Immature natural killer cell (primary cell): ENCODE measurements around the gene MTMR10. TPM values are rescaled to one million over a fixed set of nuclear protein-coding genes. Genes with fewer than 3 reads are reported as not detected.
A peak's percentile ranks its signal among the peaks of the same experiment; 100 is the strongest.

Experiments used
- DNase-seq, 3 donors: peaks; one replicate each; pipeline ENCODE4 v3.0.0; 2022; ENCODE audit warnings: mixed read lengths in 1 of 3
- H3K27ac Mint-ChIP-seq, 6 donors: one replicate each; pipeline ENCODE4 v1.8.0; 2020; ENCODE audit warnings: mixed read lengths in 6 of 6, mild to moderate bottlenecking in 5 of 6, inconsistent platforms in 4 of 6, moderate library complexity in 3 of 6
- H3K27me3 Mint-ChIP-seq, 3 donors: one replicate each; pipeline ENCODE4 v1.8.0; 2020 to 2021; ENCODE audit warnings: low read depth in 3 of 3, mild to moderate bottlenecking in 3 of 3, mixed read lengths in 3 of 3, moderate library complexity in 3 of 3, inconsistent platforms in 1 of 3
- H3K36me3 Mint-ChIP-seq, 3 donors: one replicate each; pipeline ENCODE4 v1.8.0; 2020; ENCODE audit warnings: mixed read lengths in 3 of 3, inconsistent platforms in 2 of 3, mild to moderate bottlenecking in 2 of 3
- H3K4me1 Mint-ChIP-seq, 2 donors: one replicate each; pipeline ENCODE4 v1.8.0; 2020; ENCODE audit warnings: inconsistent platforms in 2 of 2, mild to moderate bottlenecking in 2 of 2, mixed read lengths in 2 of 2, moderate library complexity in 1 of 2
- H3K4me3 Mint-ChIP-seq, 5 donors: one replicate each; pipeline ENCODE4 v1.8.0; 2020; ENCODE audit warnings: mild to moderate bottlenecking in 5 of 5, mixed read lengths in 5 of 5, inconsistent platforms in 3 of 5, moderate library complexity in 3 of 5
- H3K9me3 Mint-ChIP-seq, 6 donors: one replicate each; pipeline ENCODE4 v1.8.0; 2020; ENCODE audit warnings: mild to moderate bottlenecking in 6 of 6, mixed read lengths in 6 of 6, inconsistent platforms in 4 of 6, moderate library complexity in 3 of 6
- polyA plus RNA-seq, 3 donors: library from polyadenylated mRNA; unstranded; fragments of 300-500 nt; fragmentation: Illumina TruSeq; gene quantifications; one replicate each; pipeline ENCODE4 v1.2.3, GENCODE V29; 2021

Gene MTMR10
- polyA plus RNA-seq, 3 donors from 2014 or later: 3.3 to 10.7 (median 4.0) TPM

DNA sequence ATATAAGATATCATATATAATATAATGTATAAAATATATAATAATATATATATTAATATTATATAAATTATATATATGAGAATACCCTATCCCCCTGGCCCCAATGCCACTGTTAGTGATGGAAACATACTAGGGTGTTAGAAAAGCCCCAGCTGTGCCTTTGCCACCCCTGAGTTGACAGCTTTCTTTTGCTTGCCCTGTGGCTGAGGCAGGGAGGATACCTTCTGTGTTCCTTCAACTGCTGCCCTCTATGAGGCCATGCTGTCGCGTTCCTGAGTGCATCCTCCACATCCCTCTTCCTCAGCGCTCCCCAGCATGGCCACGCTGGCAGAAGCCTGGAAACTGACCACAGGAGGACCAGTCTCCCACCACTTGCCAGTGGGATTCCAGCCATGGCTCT is 61.4 kb downstream of the MTMR10 start:
- no peaks in the 10 kb centered on the region for H3K4me1 Mint-ChIP-seq
- H3K4me3 Mint-ChIP-seq: no peak overlapping the region
- no peaks in the 10 kb centered on the region for H3K9me3 Mint-ChIP-seq
- H3K36me3 Mint-ChIP-seq: peaks cover 9 to 34% (median 16%) of the 10 kb centered on the region in 3 donors
- H3K27me3 Mint-ChIP-seq: peaks cover 0 to 2% (median 0%) of the 10 kb centered on the region in 3 donors
- no peak for DNase-seq
- no peak overlapping the region for H3K27ac Mint-ChIP-seq

DNA sequence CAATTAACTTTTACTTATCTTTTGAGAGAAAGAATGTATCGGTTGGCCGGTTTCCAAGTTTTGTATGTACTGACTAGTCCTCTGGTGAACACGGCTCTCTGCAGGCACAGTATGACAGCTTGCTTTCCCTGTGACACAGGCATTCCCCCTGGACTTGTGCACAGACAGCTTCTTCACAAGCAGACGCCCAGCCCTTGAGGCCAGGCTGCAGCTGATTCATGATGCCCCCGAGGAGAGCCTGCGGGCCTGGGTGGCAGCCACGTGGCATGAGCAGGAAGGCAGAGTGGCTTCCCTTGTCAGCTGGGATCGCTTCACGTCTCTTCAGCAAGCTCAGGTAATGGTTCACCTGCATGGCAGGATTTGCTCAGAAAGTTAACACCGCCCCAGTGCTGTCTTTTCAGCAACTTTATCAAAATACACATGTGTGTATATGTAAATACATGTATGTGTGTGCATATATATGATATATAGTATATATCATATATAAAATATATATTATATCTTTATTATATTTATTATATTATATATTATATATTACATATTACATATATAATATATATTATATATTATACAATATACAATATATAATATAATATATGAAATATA is 62.3 kb downstream of the MTMR10 start:
- H3K27ac Mint-ChIP-seq: no peak overlapping the region
- H3K36me3 Mint-ChIP-seq: peaks cover 8 to 34% (median 16%) of the 10 kb centered on the region in 3 donors
- no peak for DNase-seq
- H3K9me3 Mint-ChIP-seq: no peaks in the 10 kb centered on the region
- no peak overlapping the region for H3K4me3 Mint-ChIP-seq
- peaks cover 0 to 2% (median 0%) of the 10 kb centered on the region in 3 donors for H3K27me3 Mint-ChIP-seq
- H3K4me1 Mint-ChIP-seq: no peaks in the 10 kb centered on the region

DNA sequence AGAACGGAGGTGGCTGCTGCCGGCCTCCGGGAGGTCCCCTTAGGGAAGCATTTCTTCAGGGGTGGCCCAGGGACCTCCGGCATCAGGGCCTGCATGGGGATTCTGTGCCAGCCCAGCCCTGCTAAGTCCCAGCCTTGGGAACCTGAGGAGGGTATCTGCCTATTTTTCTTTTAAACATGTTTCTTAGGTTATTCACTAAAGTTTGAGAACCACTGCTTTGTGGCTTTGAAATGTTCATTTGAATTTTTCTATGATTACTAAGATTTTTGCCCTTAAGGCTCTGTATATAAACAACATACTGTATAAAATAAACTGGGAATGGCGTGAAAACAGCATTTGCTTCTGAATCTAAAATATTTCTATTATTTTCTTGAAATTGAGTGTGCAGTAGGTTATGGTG is 63.4 kb downstream of the MTMR10 start:
- H3K36me3 Mint-ChIP-seq: peaks cover 4 to 38% (median 23%) of the 10 kb centered on the region in 3 donors
- no peaks in the 10 kb centered on the region for H3K4me1 Mint-ChIP-seq
- no peak for DNase-seq
- H3K4me3 Mint-ChIP-seq: no peak overlapping the region
- H3K27ac Mint-ChIP-seq: no peak overlapping the region
- no peaks in the 10 kb centered on the region for H3K9me3 Mint-ChIP-seq
- H3K27me3 Mint-ChIP-seq: peaks cover 0 to 2% (median 0%) of the 10 kb centered on the region in 3 donors

DNA sequence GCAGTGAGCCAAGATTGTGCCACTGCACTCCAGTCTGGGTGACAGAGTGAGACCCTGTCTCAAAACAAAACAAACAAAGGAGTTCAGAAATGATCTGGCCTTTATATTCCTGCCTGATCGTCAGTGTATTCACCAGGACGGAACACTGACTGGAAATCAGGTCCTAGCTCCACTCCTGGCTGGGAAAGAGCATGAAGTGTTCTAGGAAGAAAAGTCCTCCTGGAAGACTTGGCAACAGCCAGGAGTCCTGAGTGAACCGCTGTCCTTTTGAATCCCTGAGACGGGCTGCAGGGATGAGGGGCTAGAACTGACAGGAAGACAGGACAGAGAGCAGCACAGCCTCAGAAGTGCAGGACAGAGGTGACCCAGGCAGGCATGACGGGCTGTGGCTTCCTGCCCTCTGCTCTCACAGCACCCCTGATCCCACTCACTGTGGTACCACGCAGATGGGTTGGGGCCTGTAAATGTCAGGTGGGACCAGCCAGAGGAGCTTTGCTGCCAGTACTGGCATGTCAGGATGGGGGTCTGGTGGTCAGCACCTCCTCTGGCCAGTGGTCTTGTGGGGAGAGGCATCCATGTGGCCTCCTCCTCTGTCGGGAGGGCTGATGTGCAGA is 64.2 kb downstream of the MTMR10 start:
- DNase-seq: no peak
- H3K36me3 Mint-ChIP-seq: peaks cover 8 to 47% (median 25%) of the 10 kb centered on the region in 3 donors
- H3K9me3 Mint-ChIP-seq: no peaks in the 10 kb centered on the region
- H3K27me3 Mint-ChIP-seq: peaks cover 0 to 2% (median 0%) of the 10 kb centered on the region in 3 donors
- H3K4me3 Mint-ChIP-seq: no peak overlapping the region
- peak overlapping the region in 1 of 6 donors; percentile 56 for H3K27ac Mint-ChIP-seq
- no peaks in the 10 kb centered on the region for H3K4me1 Mint-ChIP-seq

DNA sequence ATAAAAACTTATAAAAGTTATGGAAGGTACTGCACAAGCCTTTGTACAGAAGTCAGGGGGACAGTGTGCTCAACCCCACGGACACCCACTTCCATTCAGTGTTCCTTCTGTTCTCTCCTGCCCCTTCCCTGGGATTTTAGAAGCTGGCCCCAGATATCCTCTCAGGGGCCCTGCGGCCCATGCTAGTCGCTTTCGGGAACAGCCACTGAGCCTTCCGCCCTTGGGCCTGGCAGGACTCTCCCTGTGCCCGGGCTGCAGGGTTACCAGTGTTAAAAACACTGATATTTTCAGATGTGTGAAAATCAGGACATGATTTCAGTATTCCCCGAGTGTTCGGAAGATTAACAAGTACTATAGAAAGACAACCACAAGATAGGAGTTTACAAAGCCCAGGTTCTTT is 65.3 kb downstream of the MTMR10 start:
- Mint-ChIP-seq H3K4me1 (no peaks in the 10 kb centered on the region), H3K4me3 (no peak overlapping the region), H3K9me3 (no peaks in the 10 kb centered on the region), H3K27me3 (peaks cover 0 to 2% (median 0%) of the 10 kb centered on the region in 3 donors), H3K36me3 (peaks cover 13 to 50% (median 26%) of the 10 kb centered on the region in 3 donors), H3K27ac (peak overlapping the region in 1 of 6 donors; percentile 38)
- DNase-seq: no peak

DNA sequence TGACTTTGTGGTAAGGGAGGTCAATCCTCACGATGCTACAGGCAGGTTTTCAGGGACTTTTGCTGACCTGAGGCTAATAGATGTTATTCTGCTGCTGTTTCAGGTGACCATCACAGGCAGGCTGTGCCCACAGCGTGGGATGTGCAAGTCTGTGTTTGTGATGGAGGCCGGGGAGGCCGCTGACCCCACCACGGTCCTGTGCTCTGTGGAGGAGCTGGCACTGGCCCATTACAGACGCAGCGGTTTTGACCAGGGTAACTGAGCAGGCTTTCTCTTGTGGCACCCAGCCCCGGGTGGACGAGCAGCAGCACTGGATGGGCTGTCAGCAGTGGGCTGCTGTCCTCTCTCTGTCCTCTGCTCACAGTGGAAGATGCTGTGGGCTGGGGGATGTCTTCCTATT is 65.7 kb downstream of the MTMR10 start:
- Mint-ChIP-seq H3K4me3 (no peak overlapping the region), H3K27ac (no peak overlapping the region), H3K36me3 (peaks cover 14 to 52% (median 26%) of the 10 kb centered on the region in 3 donors), H3K27me3 (peaks cover 0 to 4% (median 0%) of the 10 kb centered on the region in 3 donors), H3K4me1 (no peaks in the 10 kb centered on the region), H3K9me3 (no peaks in the 10 kb centered on the region)
- no peak for DNase-seq

DNA sequence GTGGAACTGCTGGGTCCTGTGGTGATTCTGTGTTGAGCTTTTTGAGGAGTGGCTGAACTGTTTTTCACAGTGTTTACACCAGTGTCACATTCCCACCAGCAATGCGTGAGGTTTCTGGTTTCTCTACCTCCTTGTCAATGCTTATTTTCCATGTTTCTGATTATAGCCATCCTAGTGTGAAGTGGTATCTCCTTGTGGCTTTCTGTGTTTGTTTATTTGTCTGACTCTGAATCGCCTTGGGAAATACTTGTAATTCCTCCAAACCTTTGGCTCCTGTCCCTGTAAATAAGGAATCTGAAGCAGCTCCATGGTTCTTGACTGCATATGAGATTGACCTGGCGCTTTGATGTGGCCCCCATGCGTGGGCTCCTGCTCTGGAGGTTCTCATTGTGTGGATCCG is 67.1 kb downstream of the MTMR10 start:
- peaks cover 0 to 4% (median 0%) of the 10 kb centered on the region in 3 donors for H3K27me3 Mint-ChIP-seq
- no peak overlapping the region for H3K4me3 Mint-ChIP-seq
- H3K4me1 Mint-ChIP-seq: no peaks in the 10 kb centered on the region
- no peak for DNase-seq
- H3K36me3 Mint-ChIP-seq: peaks cover 14 to 48% (median 25%) of the 10 kb centered on the region in 3 donors
- H3K27ac Mint-ChIP-seq: no peak overlapping the region
- H3K9me3 Mint-ChIP-seq: no peaks in the 10 kb centered on the region

DNA sequence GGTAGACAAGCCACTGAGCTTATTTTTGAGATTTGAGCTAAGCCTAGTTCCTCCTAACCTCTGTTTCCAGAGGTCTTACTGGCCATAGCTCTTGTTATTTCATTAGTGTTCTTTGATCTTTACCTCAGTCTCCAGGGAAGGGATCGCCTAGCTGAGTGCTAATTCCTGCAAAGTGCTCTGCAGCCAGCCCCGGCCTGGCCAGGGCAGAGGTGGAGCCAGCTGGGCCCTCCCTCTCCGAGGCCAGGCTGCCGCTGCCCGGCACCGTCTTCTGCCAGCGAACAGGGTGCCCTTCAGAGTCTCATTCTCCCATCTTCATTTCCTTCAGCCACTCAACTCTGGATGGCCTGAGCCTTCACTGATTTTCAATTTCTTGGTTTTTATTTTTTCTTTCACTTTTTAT is 68.0 kb downstream of the MTMR10 start:
- no peak overlapping the region for H3K4me3 Mint-ChIP-seq
- peaks cover 0 to 4% (median 0%) of the 10 kb centered on the region in 3 donors for H3K27me3 Mint-ChIP-seq
- H3K27ac Mint-ChIP-seq: no peak overlapping the region
- DNase-seq: no peak
- H3K4me1 Mint-ChIP-seq: no peaks in the 10 kb centered on the region
- H3K9me3 Mint-ChIP-seq: no peaks in the 10 kb centered on the region
- H3K36me3 Mint-ChIP-seq: peaks cover 15 to 44% (median 21%) of the 10 kb centered on the region in 3 donors

DNA sequence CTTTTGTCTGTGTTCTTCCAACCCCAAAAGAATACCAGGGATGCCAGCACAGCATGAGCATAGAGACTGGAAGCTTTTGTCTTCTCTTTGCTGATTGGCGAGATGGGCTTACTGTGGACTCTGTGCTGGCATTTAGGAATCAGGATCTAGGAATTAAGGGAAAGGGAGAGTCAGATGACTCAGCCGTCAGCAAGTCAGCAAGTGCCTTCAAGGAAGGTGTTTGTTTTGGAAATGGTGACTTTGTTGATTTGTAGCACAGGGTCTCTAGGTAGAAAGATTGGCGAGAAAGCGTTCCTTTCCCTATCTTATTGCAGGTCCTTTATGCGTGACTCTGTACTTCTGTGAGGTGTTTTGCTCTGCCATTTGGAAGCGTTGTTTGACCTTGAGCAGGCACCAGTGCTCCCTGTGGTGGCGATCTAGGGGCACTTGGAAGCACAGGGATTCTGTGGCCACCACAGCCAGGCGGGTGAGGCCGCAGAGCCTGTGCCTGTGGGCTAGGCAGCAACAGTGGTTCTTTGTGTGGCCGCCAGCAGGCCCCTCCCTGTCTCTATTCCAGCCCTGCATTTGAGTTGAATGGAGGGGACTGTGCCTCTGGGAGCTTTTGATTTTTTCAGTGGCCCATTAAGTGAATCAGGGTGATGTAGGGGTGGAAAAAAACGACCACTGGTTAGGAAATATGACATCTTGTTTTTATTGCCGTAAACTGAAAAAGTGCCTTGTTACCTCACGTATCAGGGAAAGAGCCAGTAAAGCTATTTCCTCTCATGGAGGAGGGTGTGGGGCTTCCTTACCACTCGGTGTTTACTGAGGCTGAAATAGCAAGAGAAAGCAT is 68.7 kb downstream of the MTMR10 start:
- DNase-seq: no peak
- H3K4me1 Mint-ChIP-seq: no peaks in the 10 kb centered on the region
- H3K9me3 Mint-ChIP-seq: no peaks in the 10 kb centered on the region
- peak overlapping the region in 1 of 6 donors; percentile 46 for H3K27ac Mint-ChIP-seq
- peaks cover 0 to 4% (median 0%) of the 10 kb centered on the region in 3 donors for H3K27me3 Mint-ChIP-seq
- H3K36me3 Mint-ChIP-seq: peaks cover 17 to 44% (median 21%) of the 10 kb centered on the region in 3 donors
- no peak overlapping the region for H3K4me3 Mint-ChIP-seq

DNA sequence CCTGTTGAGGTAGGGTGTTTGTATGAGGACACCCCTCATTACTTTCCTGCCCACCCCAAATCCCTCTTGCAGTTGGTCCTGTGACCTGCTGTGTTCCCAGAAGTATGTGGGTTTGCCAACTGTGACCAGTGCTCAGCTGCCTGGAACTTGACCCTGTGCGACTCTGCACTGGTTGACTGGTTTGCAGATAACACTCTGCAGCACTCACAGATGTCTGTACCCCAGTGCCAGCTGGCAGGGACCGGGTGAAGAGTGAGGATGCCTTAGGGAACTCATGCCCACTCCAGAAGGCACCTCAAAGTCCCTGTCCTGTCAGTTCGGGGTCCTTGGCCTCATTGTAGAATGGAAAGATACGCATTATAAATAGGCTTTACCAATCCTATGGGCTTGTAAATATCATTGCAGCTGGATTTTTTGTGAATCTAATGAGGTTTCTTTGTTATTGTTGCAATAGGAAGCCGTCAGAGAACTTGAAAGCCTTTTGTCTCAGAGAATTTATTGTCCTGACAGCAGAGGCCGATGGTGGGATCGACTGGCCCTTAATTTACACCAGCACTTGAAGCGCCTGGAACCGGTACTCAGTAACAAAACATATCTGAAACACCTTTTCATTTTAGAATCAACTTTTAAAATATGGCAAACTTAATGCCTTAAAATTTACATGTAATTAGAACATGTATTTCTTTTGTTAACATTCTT is 69.5 kb downstream of the MTMR10 start:
- Mint-ChIP-seq H3K4me1 (no peaks in the 10 kb centered on the region), H3K27ac (no peak overlapping the region), H3K27me3 (peaks cover 0 to 2% (median 0%) of the 10 kb centered on the region in 3 donors), H3K4me3 (no peak overlapping the region), H3K9me3 (no peaks in the 10 kb centered on the region), H3K36me3 (peaks cover 17 to 47% (median 24%) of the 10 kb centered on the region in 3 donors)
- DNase-seq: no peak

DNA sequence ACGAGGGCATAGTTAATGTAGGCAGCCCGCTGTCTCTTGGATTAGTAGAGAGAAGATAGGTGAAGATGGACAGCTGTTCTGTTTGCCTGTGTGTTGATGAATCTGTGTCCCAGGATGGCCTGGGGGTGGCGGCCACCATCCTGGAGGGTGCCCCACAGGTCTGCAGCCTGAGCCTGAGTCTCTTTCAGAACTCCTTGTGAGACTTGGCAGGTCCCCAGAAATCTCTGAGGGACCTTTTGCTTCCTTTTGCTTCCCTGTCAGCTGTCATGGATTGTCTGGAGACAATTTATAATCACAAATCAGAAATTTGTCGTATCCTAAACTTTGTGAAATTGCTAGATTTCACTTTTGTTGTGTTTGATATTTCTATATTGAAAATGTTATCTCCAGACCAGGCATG is 70.3 kb downstream of the MTMR10 start:
- H3K4me3 Mint-ChIP-seq: no peak overlapping the region
- no peaks in the 10 kb centered on the region for H3K9me3 Mint-ChIP-seq
- peaks cover 20 to 45% (median 21%) of the 10 kb centered on the region in 3 donors for H3K36me3 Mint-ChIP-seq
- no peak for DNase-seq
- no peak overlapping the region for H3K27ac Mint-ChIP-seq
- no peaks in the 10 kb centered on the region for H3K4me1 Mint-ChIP-seq
- H3K27me3 Mint-ChIP-seq: peaks cover 0 to 2% (median 2%) of the 10 kb centered on the region in 3 donors

DNA sequence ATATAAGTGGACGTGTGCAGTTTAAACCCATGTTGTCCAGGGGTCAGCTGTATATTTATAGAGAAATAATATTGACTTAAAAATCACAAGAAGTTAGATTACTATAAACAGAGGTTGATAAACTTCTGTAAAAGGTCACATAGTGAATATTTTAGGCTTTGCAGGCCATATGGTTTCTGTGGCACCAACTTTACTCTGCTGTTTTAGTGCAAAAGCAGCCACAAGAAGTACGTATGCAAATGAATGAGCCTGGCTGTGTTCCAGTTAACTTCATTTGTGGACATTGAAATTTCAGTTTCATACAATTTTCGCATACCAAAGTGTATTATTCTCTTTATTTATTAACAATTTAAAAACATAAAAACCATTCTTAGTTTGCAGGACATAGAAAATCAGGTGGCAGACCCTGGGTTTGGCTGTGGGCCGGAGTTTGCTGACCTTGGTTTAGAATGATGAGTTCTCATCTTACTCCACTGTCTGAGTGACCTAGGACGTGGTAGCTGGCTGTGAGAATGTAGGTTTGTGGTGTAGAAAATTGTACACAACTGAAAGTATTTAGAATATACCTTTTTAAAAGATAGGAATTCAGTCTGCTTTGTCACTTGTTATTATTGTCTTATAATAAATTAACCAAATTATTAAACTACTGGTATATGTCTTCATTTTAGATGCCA is 71.4 kb downstream of the MTMR10 start:
- Mint-ChIP-seq H3K9me3 (no peaks in the 10 kb centered on the region), H3K36me3 (peaks cover 19 to 45% (median 21%) of the 10 kb centered on the region in 3 donors), H3K4me1 (no peaks in the 10 kb centered on the region), H3K27ac (no peak overlapping the region), H3K4me3 (no peak overlapping the region), H3K27me3 (peaks cover 0 to 2% (median 2%) of the 10 kb centered on the region in 3 donors)
- DNase-seq: no peak

DNA sequence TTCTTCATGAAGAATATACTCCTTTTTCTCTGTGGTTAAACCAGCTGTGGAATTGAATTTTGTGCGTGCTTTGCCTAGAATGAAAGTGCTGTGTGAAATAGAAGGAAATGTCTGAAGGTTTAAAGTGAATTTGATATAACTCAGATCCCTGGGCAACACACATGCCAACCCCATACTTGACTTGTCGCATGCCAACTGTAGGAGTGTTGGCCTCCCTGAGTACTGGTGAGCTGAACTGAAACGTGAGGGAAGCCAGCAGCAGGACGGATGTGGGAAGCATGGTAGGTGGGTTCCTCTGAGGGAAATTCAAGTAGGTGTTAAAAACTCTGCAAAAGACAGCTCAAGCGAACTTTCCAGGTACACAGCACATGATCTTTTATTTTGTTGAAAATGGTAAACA is 73.1 kb downstream of the MTMR10 start:
- H3K27ac Mint-ChIP-seq: no peak overlapping the region
- no peak for DNase-seq
- H3K27me3 Mint-ChIP-seq: peaks cover 0 to 2% (median 2%) of the 10 kb centered on the region in 3 donors
- H3K4me3 Mint-ChIP-seq: no peak overlapping the region
- no peaks in the 10 kb centered on the region for H3K9me3 Mint-ChIP-seq
- H3K4me1 Mint-ChIP-seq: no peaks in the 10 kb centered on the region
- peaks cover 13 to 41% (median 27%) of the 10 kb centered on the region in 3 donors for H3K36me3 Mint-ChIP-seq
